Subcutaneous abdominal adipose tissue (tissue), 5 donors: Measurements from ENCODE around the gene GLB1L3.
A peak's percentile ranks its signal among the peaks of the same experiment; 100 is the strongest.
"Not testable (repeated sequence)": the region's sequence is repeated elsewhere in the genome, so short reads cannot be mapped to it uniquely, and the experiment has no call there.

Experiments used
- H3K27ac ChIP-seq: one replicate; pipeline ENCODE4 v1.7.0; 2013; ENCODE audit warnings: low read depth, mild to moderate bottlenecking, inconsistent platforms, low read length, moderate library complexity
- H3K27me3 ChIP-seq, 5 donors: one replicate each; pipeline ENCODE4 v1.7.0; 2013; ENCODE audit warnings: low read length in 5 of 5, inconsistent platforms in 1 of 5; ENCODE audit not compliant: control insufficient read depth in 5 of 5, insufficient read depth in 4 of 5
- H3K36me3 ChIP-seq, 5 donors: one replicate each; pipeline ENCODE4 v1.7.0; 2013; ENCODE audit warnings: low read length in 5 of 5; ENCODE audit not compliant: control insufficient read depth in 5 of 5, insufficient read depth in 5 of 5
- H3K4me1 ChIP-seq, 5 donors: one replicate each; pipeline ENCODE4 v1.7.0; 2013; ENCODE audit warnings: low read length in 5 of 5, mild to moderate bottlenecking in 3 of 5, moderate library complexity in 1 of 5; ENCODE audit not compliant: control insufficient read depth in 5 of 5, insufficient read depth in 5 of 5
- H3K4me3 ChIP-seq, 5 donors: one replicate each; pipeline ENCODE4 v1.7.0; 2013; ENCODE audit warnings: low read length in 5 of 5, low read depth in 1 of 5
- H3K9ac ChIP-seq, 5 donors: one replicate each; pipeline ENCODE4 v1.7.0; 2013; ENCODE audit warnings: low read length in 5 of 5, mild to moderate bottlenecking in 4 of 5, moderate library complexity in 3 of 5
- H3K9me3 ChIP-seq, 5 donors: one replicate each; pipeline ENCODE4 v1.7.0; 2013; ENCODE audit warnings: low read length in 5 of 5; ENCODE audit not compliant: control insufficient read depth in 5 of 5
- donor health status: healthy.
- donor health status: healthy.
- donor health status: healthy.
- donor health status: healthy.
- donor health status: healthy.

Gene GLB1L3

GRCh38 chr11:134283461-134284230 lies 7.5 kb downstream of the GLB1L3 start:
- H3K36me3 ChIP-seq: no peaks in the 10 kb centered on the region
- H3K9me3 ChIP-seq: peaks cover 0 to 1% (median under 1%) of the 10 kb centered on the region in 5 donors
- no peak overlapping the region for H3K4me3 ChIP-seq
- no peaks in the 10 kb centered on the region for H3K4me1 ChIP-seq
- H3K27ac ChIP-seq: no peak overlapping the region
- H3K9ac ChIP-seq: no peak overlapping the region
- peaks cover 2 to 7% (median 4%) of the 10 kb centered on the region in 5 donors for H3K27me3 ChIP-seq

GRCh38 chr11:134284349-134284748 lies 8.2 kb downstream of the GLB1L3 start:
- not testable (repeated sequence) for H3K9ac ChIP-seq, H3K4me1 ChIP-seq, H3K9me3 ChIP-seq

GRCh38 chr11:134287561-134287960 lies 11.4 kb downstream of the GLB1L3 start:
- no peaks in the 10 kb centered on the region for H3K36me3 ChIP-seq
- no peak overlapping the region for H3K4me3 ChIP-seq
- H3K9me3 ChIP-seq: no peaks in the 10 kb centered on the region
- H3K4me1 ChIP-seq: peaks cover 2 to 6% (median 5%) of the 10 kb centered on the region in 5 donors
- H3K27ac ChIP-seq: no peak overlapping the region
- no peak overlapping the region for H3K9ac ChIP-seq
- no peaks in the 10 kb centered on the region for H3K27me3 ChIP-seq

More at GRCh38 chr11:134284349-134284748, 8.2 kb downstream of the GLB1L3 start:
- not testable (repeated sequence) for H3K27me3 ChIP-seq, H3K27ac ChIP-seq, H3K36me3 ChIP-seq, H3K4me3 ChIP-seq

- Histone ChIP-seq H3K4me3 (no peak overlapping the region), H3K36me3 (no peaks in the 10 kb centered on the region), H3K9me3 (no peaks in the 10 kb centered on the region), H3K4me1 (peaks cover 2 to 6% (median 5%) of the 10 kb centered on the region in 5 donors), H3K27me3 (peaks cover 0 to 4% (median 2%) of the 10 kb centered on the region in 5 donors), H3K27ac (no peak overlapping the region), H3K9ac (no peak overlapping the region)
These were observed 12.3 kb downstream of the GLB1L3 start for GRCh38 chr11:134288486-134288885.

- Histone ChIP-seq H3K9me3 (no peaks in the 10 kb centered on the region), H3K9ac (no peak overlapping the region), H3K4me1 (peaks cover 2 to 6% (median 5%) of the 10 kb centered on the region in 5 donors), H3K4me3 (no peak overlapping the region), H3K27ac (no peak overlapping the region), H3K27me3 (peaks cover 0 to 6% (median 2%) of the 10 kb centered on the region in 5 donors), H3K36me3 (no peaks in the 10 kb centered on the region)
These were observed 13.0 kb downstream of the GLB1L3 start for GRCh38 chr11:134289167-134289566.

GRCh38 chr11:134289789-134290188 lies 13.6 kb downstream of the GLB1L3 start:
- Histone ChIP-seq H3K4me1 (peaks cover 2 to 6% (median 5%) of the 10 kb centered on the region in 5 donors), H3K4me3 (peak overlapping the region in 3 of 5 donors; percentile 22 to 48 (median 34)), H3K9ac (no peak overlapping the region), H3K27ac (no peak overlapping the region), H3K27me3 (peaks cover 0 to 6% (median 2%) of the 10 kb centered on the region in 5 donors), H3K36me3 (no peaks in the 10 kb centered on the region), H3K9me3 (no peaks in the 10 kb centered on the region)

GRCh38 chr11:134290646-134291045 lies 14.5 kb downstream of the GLB1L3 start:
- no peaks in the 10 kb centered on the region for H3K9me3 ChIP-seq
- H3K9ac ChIP-seq: no peak overlapping the region
- no peak overlapping the region for H3K4me3 ChIP-seq
- H3K36me3 ChIP-seq: no peaks in the 10 kb centered on the region
- peaks cover 0 to 6% (median 2%) of the 10 kb centered on the region in 5 donors for H3K27me3 ChIP-seq
- H3K27ac ChIP-seq: no peak overlapping the region
- peaks cover 2 to 6% (median 5%) of the 10 kb centered on the region in 5 donors for H3K4me1 ChIP-seq

- Histone ChIP-seq H3K27me3 (peaks cover 0 to 6% (median 2%) of the 10 kb centered on the region in 5 donors), H3K27ac (no peak overlapping the region), H3K9ac (no peak overlapping the region), H3K4me3 (no peak overlapping the region), H3K9me3 (no peaks in the 10 kb centered on the region), H3K4me1 (peaks cover 2 to 6% (median 5%) of the 10 kb centered on the region in 5 donors), H3K36me3 (no peaks in the 10 kb centered on the region)
These were observed 15.0 kb downstream of the GLB1L3 start for GRCh38 chr11:134291196-134291595.

- peaks cover 2 to 6% (median 5%) of the 10 kb centered on the region in 5 donors for H3K4me1 ChIP-seq
- H3K4me3 ChIP-seq: no peak overlapping the region
- H3K27me3 ChIP-seq: peaks cover 0 to 6% (median 2%) of the 10 kb centered on the region in 5 donors
- H3K36me3 ChIP-seq: no peaks in the 10 kb centered on the region
- H3K9ac ChIP-seq: no peak overlapping the region
- H3K27ac ChIP-seq: no peak overlapping the region
- no peaks in the 10 kb centered on the region for H3K9me3 ChIP-seq
These were observed 16.5 kb downstream of the GLB1L3 start for GRCh38 chr11:134292661-134293060.
